Measurements from ENCODE around the gene TMEM26.

Gene TMEM26

DNA sequence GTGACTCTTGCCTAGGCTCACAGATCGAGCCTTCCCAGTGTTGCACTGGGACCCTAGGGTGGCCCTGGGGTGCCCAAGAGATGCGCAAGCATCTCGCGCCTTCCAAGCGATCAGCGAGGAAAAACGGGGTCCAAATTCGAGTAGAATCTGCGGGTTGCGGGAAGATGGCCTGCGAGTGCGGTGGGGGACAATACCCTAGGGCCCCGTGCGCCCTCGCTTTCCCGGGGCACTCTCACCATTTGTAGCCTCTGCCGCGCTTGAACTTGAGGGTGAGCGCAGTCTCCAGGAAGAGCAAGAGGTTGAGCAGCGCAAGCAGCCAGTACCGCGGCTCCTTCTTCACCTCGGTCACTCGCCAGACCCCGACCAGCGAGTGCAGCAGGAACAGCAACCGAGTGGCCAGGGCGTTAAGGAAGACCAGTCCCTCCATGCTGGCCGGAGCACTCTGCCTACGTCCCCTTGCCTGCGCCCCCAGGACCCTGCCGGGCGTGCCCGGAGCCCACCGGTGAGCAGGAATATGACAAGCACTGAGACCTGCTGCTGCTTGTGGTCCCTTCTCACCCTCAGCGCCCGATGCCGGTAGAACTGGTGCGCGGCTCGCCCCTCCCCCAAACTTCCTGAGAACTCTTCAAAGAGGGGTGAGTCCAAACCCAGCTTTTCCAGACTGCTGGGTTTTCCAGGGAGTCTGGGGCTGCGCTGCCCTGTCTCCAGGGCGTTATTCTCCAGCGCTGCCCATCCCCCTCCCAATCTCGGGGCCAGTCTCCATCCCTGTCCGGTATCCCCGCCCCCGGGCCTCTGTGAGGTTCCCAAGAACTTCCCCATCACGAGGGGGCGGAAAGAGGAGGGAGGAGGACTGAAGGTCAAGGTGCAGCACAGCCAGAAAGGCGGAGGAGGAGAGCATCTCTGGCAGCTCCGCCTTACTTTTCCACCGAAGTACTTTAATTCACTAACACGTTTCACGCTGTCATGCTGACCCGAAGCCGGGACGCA is at the start of gene TMEM26:
Gene TMEM26, minus strand, starts transcription at position 727 of the 987 bp plus-strand sequence. Its CDS starts 300 bp downstream, at position 427.
- DNase-seq (ENCODE audit: low read depth), result no peak

DNA sequence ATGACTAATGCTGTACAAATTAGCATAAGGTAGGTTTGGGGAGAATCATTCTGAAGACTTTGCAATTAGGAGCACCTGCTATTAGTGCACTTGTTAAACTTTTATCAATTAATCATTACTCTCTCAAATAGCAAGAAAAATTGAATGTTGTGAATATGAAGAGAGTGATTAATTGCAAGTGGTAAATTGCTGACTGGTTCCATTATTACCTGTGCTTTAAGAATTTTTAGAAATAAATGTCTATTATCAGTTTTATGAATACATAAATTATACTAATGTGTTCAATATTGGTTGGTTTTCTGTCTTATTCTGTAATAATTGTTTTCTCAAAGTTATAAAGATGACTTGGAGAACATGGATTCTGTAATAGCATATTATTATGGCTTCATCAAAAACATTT is 47.3 kb upstream of the TMEM26 start:
- DNase-seq (ENCODE audit: low read depth), result no peak

DNA sequence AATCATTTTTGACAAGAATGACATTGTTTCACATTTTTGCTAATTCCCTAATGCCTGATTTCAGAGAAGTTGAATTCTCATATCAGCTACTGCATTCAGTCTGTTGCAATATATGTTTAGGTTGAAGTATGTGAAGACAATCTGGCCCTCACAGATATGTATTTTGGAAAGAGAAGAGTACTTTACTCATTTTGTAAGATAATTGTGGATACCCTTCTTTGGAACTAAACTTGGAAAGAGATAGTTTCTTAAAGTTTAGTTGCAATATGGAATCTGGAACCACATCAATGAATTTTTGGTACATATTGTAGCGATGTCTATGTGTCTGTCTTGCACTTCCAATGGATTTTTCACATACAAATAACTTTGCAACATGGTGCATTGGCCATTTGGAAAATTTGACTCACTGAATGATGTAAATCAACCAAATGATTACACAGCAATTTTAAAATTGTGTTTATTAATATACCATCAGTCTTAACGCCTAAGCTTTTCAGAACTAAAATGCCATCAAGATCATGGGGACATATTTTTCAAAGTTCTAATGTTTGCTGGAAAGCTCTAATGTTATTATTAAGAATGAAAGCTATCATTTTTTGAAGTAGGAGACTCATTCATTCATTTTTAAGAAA is 39.3 kb upstream of the TMEM26 start:
- DNase-seq (ENCODE audit: low read depth), result no peak

DNA sequence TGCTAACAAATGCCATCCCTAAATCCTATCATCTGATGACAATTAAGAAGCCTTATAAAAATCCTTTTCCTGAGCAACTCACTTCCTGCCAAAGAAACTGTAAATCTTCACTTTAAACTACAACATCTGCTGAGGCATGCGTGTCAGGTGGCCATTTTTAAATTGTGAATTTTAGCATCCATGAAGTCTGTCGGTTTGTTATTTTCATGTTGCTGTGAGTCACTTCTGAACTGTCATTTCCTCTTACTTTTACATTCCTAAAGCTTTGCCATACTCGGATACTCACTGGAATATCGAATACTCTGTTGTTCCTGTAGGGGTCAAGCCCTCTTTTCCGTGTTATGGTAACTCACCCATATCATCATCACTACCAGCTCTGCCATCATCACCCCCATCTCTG is 34.3 kb upstream of the TMEM26 start:
- DNase-seq (ENCODE audit: low read depth), result no peak

DNA sequence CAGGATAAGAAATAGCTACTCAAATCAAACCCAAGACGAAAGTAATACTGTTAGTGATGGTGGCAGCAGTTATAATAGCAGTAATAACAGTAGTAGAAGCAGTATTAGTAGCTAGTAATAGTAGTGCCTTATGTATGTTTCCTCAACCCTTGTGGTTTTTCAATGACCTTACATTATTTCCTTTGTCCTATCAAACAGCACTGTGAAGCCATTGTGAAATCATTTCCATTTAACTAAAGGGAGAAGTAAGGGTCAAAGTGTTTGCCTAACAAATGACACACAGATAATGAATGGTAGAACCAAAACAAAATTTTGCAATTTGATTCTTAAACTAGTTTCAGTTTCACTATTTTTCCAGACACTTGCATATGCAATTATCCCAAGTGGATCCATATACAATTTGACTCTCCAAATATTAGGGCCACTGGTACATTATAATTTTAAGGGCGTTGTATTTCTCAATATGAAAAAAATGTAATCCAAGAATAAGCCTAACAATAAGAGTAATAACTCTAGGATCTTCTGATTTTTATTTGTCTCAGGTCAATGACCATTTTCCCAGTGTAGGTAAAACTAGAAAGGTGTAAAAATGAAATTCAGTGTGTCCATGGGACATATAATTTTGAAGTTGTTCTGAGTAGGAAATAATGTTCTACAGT is 33.7 kb upstream of the TMEM26 start:
- DNase-seq (ENCODE audit: low read depth), result no peak

DNA sequence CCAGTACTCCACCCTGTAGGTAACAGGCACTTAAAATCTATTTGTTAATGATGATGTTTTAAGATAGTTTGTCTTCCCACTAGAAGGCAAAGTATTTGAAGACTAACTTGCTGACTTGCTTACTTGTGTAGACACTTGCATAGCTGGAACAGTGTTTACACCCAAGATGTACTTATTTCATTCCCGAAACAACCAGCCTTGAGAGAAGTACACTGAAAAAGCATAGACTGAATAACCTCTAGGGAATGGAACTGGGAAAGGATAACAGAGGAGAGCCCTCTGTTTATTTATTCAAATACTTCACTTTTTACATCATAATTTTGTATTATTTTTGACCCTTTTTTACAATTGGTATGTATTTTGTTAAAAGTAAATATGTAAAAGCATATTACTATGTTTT is 33.1 kb upstream of the TMEM26 start:
- DNase-seq (ENCODE audit: low read depth), result no peak

DNA sequence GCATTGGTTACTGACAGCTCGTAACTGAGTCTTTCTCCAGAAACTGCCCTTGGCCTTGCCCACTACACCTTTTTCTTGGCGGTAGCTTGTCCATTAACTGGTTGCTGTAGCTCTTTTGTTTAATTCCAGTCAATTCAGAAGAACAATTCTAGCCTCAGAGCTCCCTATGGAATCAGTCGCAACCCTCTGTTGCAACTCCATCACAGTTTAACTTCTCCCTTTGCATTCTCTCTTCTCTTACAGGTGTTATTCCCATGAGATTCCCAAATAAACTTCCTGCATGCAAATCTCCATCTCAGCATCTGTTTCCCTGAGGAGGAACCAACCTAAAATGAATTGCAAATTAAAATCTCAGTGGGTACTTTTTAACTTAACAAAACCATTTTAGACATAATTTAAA is 28.4 kb upstream of the TMEM26 start:
- DNase-seq (ENCODE audit: low read depth), result no peak

DNA sequence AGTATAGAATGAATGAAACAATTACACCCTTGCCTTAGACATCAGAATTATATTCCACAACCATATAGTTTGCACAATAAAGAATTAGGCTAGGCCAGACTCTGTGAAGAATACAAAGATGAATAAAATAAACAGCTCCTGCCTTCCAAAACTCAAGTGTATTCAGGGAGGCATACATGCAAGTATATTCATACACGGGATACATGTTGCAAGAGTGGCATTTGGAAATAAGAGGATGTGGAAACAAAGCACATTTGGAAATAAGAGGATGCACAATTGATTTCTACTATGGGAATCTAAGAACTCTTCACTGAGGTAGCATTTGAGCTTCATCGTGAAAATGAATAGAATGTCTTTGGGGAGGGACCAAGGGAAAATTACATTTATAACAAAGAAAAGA is 27.0 kb upstream of the TMEM26 start:
- DNase-seq (ENCODE audit: low read depth), result no peak

DNA sequence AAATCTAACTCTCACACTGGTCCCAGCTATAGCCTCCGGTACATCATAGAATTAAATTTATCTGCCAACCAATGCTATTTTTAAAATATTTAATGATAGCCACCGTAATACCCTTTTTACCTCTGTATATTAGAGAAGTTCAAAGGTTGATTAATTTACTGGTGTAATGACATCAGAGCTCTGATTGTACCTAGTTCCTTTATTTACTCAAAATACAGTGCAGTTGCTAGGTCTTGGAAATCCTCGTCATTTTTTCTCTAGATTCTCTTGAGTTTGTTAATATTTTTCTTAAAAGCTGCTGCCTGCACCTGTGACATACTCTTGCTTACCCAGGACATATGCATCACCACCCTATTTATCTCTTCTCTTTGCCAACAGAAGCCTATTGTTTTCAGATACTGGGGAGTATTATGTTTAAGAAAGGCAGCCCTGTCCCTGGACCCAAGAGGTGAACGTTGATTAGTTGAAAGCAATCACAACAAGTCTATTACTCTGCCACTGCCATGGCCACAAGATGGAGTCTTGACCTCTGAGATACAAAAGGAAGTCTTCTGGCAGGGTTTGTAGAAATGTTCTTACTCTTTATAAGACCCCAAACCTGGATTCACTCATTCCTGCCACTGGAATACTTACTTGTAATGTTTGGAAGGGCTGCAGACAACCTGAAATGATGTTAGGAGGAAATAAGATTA is 25.6 kb upstream of the TMEM26 start:
- no peak for DNase-seq (ENCODE audit: low read depth)

DNA sequence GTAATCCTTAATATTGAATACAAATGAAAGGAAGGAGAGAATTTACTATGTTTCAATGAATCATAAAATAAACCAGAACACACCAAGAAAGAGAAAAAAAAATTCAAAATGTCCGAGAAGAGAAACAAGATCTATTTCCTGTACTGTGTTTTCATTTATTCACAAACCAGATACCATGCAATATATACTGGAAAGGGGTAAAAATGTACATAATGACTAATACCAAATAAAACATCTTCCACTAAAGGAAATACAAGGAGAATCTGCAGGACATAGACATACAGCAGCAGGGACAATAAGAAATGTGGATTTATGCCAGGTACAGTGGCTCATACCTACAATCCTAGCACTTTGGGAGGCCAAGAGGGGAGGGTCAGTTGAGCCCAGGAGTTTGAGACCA is 24.3 kb upstream of the TMEM26 start:
- DNase-seq (ENCODE audit: low read depth), result no peak

DNA sequence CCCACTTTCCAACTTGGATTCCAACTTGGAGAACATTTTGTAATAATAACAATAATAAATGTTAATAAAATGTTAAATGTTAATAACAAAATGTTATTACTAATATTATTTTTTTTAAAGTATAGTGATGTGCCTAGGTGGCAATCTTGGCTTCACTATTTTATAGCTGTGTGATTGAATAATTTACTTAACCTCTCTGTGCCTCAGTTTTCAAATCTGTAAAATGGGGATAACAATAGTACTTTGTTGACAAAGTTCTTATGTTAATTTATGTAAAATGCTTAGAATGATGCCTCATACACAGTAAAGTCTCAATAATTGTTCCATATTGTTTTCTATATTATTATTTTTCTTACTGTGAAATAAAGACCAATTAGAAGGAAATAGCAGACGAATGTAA is 23.3 kb upstream of the TMEM26 start:
- no peak for DNase-seq (ENCODE audit: low read depth)

DNA sequence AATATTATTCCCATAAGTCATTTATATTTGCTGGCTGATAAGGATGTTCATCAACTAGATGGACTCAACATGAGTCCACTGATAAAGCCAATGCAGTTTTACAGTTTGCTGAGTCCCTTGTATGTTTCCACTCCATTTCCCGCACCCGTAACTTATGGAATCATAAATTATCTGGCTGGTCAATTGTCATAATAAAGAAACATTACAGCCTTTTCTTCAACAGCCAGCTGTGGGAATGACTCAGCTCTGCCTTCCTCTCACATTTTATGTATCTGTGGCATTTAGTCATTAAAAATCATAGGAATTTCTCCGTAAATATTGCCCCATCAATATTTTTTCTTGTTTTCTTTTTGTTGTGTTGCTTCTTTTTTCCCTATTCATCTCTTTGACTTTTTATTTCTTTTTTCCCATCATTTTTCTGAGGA is 22.3 kb upstream of the TMEM26 start:
- DNase-seq (ENCODE audit: low read depth), result no peak

DNA sequence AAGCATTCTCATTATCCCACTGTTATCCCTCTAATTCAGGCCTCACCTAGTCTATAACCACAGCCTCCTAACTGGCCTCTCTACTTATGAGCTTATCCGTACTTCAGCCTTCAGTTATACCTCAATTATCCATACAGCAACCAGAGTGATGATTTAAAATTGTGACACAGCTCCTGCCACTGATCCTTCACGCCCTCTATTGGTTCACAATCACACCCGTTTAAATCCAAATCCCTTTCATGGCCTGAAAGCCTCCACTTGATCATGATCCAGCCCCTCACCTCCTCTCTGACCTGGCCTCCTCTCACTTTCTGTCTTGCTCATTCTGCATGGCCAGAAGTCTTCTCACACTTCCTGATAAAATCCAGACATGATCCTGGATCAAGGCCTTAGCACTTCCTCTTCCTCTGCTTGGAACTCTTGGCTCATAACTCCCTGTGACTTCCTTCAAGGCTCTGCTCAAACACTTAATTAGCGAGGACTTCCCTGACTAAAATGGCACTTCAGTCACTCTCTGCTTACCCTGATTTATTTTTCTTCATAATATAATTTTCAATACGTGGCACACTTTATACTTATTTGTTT is 19.0 kb upstream of the TMEM26 start:
- no peak for DNase-seq (ENCODE audit: low read depth)

DNA sequence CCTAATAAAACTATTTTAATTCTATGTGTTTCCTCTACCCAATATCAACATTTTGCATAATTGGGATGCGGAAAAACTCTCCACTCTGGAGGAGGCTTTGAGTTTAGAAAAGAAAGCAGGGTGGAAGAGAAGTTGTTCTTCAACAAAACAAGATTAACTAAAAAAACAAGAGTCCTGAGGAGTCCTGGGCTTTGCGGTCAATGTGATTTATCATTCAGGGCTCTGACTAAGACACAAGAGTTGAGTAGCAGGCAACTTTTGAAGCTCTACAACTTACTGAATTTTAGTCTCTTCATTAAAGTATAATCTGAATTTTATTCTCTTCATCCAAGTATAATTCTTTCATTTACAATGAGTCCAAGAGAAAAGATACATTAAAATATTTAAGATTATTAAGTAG is 18.3 kb upstream of the TMEM26 start:
- no peak for DNase-seq (ENCODE audit: low read depth)

DNA sequence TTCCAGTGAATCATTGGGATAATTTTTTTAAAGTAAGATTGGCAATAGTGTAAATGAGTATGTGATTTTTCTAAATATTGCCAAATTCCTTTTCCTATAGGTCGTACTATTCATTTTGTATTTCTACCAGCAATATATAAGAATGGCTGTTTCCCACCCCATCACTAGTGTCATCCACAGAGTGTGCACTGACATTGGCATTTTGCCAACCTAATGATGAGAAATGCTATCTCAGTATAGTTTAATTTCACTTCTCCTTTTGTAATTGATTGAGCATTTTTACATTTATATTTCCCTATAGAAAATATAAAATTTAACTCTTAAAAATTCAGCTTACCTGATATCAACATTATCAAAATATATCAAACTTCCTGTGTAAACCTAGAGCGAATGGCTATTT is 17.6 kb upstream of the TMEM26 start:
- DNase-seq (ENCODE audit: low read depth), result no peak

DNA sequence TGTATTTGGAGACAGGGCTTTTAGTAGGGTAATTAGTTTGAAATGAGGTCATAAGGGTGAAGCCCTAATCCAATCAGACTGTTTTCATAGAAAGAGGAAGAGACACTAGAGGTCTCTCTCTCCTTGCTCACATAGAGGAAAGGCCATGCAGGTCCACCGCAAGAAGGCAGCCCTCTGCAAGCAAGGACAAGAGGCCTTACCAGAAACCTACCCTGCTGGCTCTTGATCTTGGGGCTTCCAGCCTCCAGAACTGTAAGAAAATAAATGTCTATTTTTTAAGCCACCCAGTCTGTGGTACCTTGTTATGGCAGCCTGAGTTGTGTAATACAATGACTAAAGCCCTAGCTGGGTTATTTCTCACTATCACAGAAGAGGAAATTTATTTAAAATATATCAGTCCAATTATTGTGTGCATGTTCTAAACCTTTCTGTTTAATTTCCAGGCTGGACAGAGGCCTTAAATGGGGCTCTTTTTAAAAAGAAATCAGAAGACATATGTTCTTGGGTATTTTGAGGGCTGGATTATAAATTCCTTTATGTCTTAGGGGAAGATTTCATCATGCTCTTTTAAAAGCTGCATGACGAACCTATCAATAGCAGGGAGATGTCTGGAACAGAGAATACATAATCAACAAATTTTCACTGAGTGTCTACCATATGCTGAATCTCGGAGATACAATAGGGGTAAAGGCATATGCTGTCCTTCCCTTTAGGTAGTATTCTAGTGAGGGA is 12.9 kb upstream of the TMEM26 start:
- DNase-seq (ENCODE audit: low read depth), result no peak

DNA sequence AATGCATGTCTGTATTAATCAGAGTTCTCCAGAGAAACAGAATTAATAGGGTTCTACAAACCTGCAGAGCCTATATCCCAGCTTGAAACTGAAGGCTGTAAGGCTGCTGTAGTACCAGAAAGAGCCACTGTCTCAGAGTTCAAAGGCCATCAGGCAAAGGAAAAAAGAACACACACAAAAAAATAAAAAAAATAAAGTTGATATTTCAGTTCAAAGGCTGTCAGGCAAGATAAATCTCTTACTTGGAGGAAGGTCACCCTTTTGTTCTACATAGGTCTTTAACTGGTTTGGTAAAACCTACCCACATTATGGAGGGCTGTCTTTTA is 12.0 kb upstream of the TMEM26 start:
- no peak for DNase-seq (ENCODE audit: low read depth)

DNA sequence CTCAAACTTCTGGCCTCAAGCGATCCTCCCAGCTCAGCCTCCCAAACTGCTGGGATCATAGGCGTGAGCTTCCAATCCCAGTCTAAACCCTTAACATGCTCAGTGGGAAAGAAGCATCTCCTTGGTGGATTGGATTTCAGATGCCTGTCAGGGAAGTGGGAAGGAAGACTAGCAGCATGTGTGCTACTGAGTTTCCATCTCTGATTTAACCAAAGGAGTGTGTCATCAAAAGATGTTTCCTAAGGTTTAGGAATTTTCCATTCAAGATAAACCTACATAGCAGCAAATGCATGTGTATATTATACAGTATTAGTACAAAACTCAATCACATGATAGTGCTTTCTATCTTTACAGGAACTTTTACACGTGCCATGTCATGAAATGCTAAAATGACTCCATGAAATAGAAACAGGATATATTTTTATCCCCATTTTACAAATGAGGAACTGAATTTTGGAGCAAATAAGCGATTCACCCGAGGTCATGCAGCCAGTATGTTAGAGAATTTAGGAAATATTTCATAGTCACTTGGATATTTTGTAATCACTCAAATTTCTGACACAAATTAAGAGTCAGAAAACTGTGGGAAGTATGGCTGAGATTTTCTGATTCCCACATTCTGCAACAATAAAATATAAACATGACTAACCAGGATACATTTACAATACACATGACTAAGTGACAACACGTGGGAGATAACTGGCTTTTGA is 11.4 kb upstream of the TMEM26 start:
- no peak for DNase-seq (ENCODE audit: low read depth)

DNA sequence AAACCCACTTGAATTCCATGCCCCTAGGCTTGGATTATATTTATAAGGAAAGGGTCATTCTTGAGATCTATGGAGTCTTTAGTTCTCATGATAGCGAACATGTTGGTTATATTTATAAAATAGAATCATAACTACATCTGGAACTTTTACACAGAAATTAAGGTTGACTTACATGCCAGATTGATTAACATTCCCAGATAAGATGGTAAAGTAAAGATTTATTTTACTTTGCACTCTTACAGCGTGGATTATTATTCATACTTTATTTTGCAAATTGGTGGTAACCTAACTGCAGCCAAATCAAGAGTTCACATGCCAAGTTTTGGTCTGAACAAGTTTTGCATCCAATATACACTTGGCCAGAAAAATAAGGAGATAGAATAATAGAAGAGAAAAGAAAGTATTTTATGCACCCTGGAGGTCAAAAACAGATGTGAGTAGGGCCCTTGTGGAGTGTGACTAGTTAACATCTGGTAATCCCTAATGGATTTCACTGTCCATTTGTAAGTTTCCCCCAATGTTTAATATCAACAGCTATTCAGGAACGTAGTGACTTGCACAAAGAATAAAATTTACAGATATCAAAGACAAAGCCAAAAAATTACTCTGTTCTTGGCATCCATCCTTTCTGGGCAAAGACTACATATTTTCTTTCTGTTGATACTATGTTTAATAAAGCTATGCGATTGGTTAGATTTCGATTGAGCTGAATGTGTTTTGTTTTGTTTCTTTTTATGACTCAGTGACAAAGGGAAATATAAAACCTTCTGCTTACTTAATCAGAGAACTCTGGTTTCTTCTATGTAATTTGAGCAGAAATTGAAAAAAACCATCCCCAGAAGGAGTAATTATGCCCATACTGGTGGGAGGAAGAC is 10.1 kb upstream of the TMEM26 start:
- DNase-seq (ENCODE audit: low read depth), result no peak

DNA sequence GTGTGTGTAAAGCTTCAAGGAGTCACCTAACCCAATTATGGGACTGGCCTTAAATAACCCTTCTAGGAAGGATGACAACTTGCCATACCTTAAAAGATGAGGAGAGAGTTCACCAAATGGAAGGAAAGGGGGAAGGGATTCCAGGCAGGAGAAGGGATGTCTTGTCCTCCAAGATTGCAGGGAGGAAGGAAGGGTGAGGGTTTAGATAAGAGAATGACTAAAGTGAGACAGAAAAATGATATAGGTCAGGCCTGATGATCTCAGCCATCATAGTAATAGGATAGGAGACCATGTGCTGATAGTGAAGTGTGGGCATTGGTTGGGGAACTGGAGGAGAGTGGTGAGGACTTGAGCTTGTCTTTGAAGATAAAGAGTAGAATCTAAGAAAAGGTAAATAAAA is 7.7 kb upstream of the TMEM26 start:
- no peak for DNase-seq (ENCODE audit: low read depth)
